ENCODE data around the gene VSNL1.

The VSNL1 gene

DNA sequence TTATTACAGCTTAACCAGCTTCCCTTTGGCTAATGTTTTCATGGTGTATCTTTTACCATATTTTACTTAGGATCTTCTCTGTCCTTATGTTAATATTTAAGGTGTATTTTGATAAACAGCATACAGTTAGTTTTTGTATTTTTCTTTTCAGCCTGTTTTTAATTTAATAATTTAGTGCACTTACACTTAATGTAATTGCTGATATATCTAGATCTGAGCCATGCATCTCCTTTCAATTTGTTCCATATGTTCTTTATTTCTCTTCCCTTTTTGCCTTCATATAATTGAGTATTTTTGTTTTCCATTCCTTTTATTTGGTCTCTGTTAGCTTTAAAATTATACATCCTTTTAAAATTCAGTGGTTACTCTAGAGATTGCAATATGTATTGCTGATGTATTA, 134.3 kb downstream of the VSNL1 start:
- POLR2A ChIA-PET, result no interaction called here
- DNase-seq (ENCODE audit: extremely low spot score), result no peak
- CTCF ChIA-PET, result no interaction called here
- no peak for TF ChIP-seq HDGF (IDR thresholded peaks at IDR 0.05; ENCODE audit: borderline replicate concordance)
- no peak for TF ChIP-seq BHLHE40 (IDR thresholded peaks at IDR 0.05; ENCODE audit: borderline replicate concordance)
- no peak for TF ChIP-seq TARDBP (IDR thresholded peaks at IDR 0.05)
- TF ChIP-seq NFRKB (IDR thresholded peaks at IDR 0.05), result no peak

DNA sequence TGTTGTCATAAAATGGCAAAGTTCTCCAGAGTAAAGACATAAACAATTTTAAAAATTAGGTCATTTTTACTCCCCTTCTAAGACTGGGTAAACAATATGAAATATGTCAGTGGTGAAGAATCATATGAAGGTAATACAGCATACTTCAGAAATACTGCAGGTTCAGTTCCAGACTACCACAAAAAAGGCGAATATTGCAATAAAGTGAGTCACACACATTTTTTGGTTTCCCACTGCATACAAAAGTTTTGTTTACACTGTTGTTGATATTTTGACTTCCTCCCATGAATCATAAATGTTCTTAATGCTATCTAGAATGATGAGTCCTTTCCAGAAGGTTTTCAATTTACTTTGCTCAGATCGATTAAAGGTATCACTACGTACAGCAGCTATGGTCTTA, 139.6 kb downstream of the VSNL1 start:
- TF ChIP-seq HDGF (IDR thresholded peaks at IDR 0.05; ENCODE audit: borderline replicate concordance) (no peak), ELF4 (IDR thresholded peaks at IDR 0.05) (no peak), ZNF384 (IDR thresholded peaks at IDR 0.05) (no peak), SUZ12 (IDR thresholded peaks at IDR 0.05) (no peak), NFRKB (IDR thresholded peaks at IDR 0.05) (no peak), SP1 (IDR thresholded peaks at IDR 0.05) (no peak), L3MBTL2 (conservative IDR thresholded peaks at IDR 0.05) (no peak), TARDBP (IDR thresholded peaks at IDR 0.05) (no peak)
- DNase-seq (ENCODE audit: extremely low spot score), result no peak
- ChIA-PET CTCF (no interaction called here), POLR2A (no interaction called here)

DNA sequence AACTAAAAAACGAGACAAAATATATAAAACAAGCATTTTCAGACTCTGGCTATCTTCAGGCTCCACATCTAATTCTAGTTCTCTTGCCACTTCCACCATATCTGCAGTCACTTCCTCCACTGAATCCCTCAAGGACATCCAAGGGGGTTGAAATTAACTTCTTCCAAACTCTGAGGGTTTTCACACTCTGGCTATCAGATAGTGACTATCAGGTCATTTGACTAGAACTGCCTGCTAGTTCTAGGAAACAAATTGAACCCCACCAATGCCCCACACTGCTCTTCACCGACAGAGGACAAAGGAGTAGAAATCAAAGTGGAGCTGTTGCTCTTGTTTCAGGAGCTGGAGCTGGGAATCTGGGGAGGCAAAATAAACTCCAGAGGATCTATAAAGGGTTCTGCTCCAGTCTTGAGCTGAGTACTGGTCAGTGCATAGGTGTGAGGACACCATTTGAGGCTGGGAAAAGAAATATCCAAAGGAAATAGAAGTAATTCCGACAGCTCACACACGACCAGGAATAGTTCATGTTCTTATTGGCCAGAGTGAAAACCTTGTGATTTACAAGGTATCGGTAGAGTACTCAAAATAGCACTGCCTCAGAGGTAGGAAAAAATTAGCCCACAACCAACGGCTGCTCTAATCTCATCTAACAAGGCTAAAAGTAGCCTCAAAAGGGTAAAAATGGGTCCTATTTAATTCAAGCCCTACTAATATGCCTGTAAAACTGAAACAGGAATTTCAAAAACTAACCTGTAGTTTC, 141.8 kb downstream of the VSNL1 start:
- POLR2A ChIA-PET, result interaction anchor here (0.7 kb wide), 1 partner anchor 72 kb away, joined by 3 read pairs; the partner anchor contains the start of gene GEN1
- no peak for DNase-seq (ENCODE audit: extremely low spot score)

DNA sequence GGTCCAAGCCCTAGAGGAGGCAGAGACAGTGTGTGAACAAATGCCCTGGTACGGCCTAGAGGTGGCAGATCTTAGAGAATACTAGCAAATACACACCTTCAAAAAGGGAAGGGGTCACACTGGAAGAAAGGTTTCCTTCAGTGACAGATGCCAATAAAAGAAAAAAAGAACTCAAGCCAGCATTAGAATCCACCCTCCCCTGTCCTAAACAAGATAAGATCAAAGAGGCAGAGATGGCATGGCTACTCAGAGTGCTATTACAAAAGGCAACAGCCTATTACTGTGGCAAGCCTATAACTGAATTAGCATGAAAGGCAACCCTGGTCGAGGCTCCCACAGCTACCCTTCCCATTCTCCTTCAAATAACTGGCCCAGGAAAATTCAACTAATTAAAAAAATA, 143.5 kb downstream of the VSNL1 start:
- no peak for DNase-seq (ENCODE audit: extremely low spot score)
- TF ChIP-seq ELF4 (IDR thresholded peaks at IDR 0.05) (no peak), TARDBP (IDR thresholded peaks at IDR 0.05) (no peak), FOXK2 (IDR thresholded peaks at IDR 0.05) (no peak), ARNT (IDR thresholded peaks at IDR 0.05) (no peak), FOXA1 (IDR thresholded peaks at IDR 0.05) (no peak), LEF1 (IDR thresholded peaks at IDR 0.05; ENCODE audit: borderline replicate concordance) (no peak), BHLHE40 (IDR thresholded peaks at IDR 0.05; ENCODE audit: borderline replicate concordance) (no peak), HDGF (IDR thresholded peaks at IDR 0.05; ENCODE audit: borderline replicate concordance) (no peak), SUZ12 (IDR thresholded peaks at IDR 0.05) (no peak), CTBP1 (IDR thresholded peaks at IDR 0.05; ENCODE audit: borderline replicate concordance) (no peak), FOXM1 (IDR thresholded peaks at IDR 0.05; ENCODE audit: borderline replicate concordance) (no peak), SP1 (IDR thresholded peaks at IDR 0.05) (no peak)
- TF ChIP-seq, protein P1, sequence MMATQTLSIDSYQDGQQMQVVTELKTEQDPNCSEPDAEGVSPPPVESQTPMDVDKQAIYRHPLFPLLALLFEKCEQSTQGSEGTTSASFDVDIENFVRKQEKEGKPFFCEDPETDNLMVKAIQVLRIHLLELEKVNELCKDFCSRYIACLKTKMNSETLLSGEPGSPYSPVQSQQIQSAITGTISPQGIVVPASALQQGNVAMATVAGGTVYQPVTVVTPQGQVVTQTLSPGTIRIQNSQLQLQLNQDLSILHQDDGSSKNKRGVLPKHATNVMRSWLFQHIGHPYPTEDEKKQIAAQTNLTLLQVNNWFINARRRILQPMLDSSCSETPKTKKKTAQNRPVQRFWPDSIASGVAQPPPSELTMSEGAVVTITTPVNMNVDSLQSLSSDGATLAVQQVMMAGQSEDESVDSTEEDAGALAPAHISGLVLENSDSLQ (IDR thresholded peaks at IDR 0.05), result no peak
- CTCF ChIA-PET, result no interaction called here
- POLR2A ChIA-PET, result no interaction called here

More for the DNA sequence above, 141.8 kb downstream of the VSNL1 start:
- TF ChIP-seq FOXA1 (IDR thresholded peaks at IDR 0.05) (no peak), L3MBTL2 (conservative IDR thresholded peaks at IDR 0.05) (no peak), ELF4 (IDR thresholded peaks at IDR 0.05) (no peak), BHLHE40 (IDR thresholded peaks at IDR 0.05; ENCODE audit: borderline replicate concordance) (no peak), SUZ12 (IDR thresholded peaks at IDR 0.05) (no peak), HDGF (IDR thresholded peaks at IDR 0.05; ENCODE audit: borderline replicate concordance) (no peak), FOXK2 (IDR thresholded peaks at IDR 0.05) (no peak), LEF1 (IDR thresholded peaks at IDR 0.05; ENCODE audit: borderline replicate concordance) (no peak), SP1 (IDR thresholded peaks at IDR 0.05) (no peak)
- TF ChIP-seq, protein P1 (IDR thresholded peaks at IDR 0.05), result no peak
- CTCF ChIA-PET, result interaction anchor here (1.6 kb wide), 1 partner anchor 11 kb away, joined by 4 read pairs; no protein-coding TSS in a partner anchor

DNA sequence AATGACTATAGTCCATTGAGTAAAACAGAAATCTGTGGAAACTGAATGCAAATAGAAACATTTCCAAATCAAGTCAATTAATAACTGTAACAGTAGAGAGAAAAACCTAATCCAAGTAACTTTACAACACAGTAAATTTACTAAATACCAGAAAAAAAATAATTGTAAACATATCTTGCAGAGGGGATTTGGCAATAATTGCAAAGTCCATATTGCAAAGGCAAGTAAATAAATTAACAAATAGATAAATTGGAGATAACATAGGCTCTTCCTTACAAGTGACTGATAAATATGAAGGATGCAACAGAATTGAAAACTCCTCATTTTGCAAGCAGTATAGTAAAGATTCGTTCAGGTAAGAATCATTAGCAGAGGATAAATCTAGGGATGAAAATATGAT, 148.1 kb downstream of the VSNL1 start:
- TF ChIP-seq SUZ12 (IDR thresholded peaks at IDR 0.05) (no peak), ELF4 (IDR thresholded peaks at IDR 0.05) (no peak), HDGF (IDR thresholded peaks at IDR 0.05; ENCODE audit: borderline replicate concordance) (no peak), ZNF384 (IDR thresholded peaks at IDR 0.05) (no peak), BHLHE40 (IDR thresholded peaks at IDR 0.05; ENCODE audit: borderline replicate concordance) (no peak), ARNT (IDR thresholded peaks at IDR 0.05) (no peak), L3MBTL2 (conservative IDR thresholded peaks at IDR 0.05) (no peak), LEF1 (IDR thresholded peaks at IDR 0.05; ENCODE audit: borderline replicate concordance) (no peak)
- POLR2A ChIA-PET, result no interaction called here
- CTCF ChIA-PET, result no interaction called here
- DNase-seq (ENCODE audit: extremely low spot score), result no peak

DNA sequence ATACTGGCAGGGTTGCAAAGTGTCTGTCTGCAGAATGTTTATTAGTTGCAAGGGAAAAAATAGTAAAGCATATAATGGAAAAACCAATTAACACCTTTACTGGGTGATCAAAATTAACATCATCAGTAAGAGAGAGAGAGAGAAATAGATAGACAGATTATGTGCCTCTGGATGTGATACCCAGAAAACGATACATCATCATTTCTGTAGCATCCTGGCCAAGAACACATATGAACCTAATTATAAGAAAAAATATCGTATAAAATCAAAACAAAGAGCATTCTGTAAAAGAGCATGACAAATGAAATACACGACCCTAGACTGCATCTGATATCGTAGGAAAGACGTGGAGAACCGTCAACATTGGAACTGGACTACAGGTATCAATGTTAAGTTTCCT, 148.5 kb downstream of the VSNL1 start:
- CTCF ChIA-PET, result no interaction called here
- POLR2A ChIA-PET, result no interaction called here
- no peak for DNase-seq (ENCODE audit: extremely low spot score)
- TF ChIP-seq SUZ12 (IDR thresholded peaks at IDR 0.05), result no peak
- no peak for TF ChIP-seq FOXK2 (IDR thresholded peaks at IDR 0.05)
- no peak for TF ChIP-seq SP1 (IDR thresholded peaks at IDR 0.05)
- TF ChIP-seq L3MBTL2 (conservative IDR thresholded peaks at IDR 0.05), result no peak
- TF ChIP-seq FOXA1 (IDR thresholded peaks at IDR 0.05), result no peak
- no peak for TF ChIP-seq HDGF (IDR thresholded peaks at IDR 0.05; ENCODE audit: borderline replicate concordance)
- no peak for TF ChIP-seq ELF4 (IDR thresholded peaks at IDR 0.05)
- no peak for TF ChIP-seq ZNF384 (IDR thresholded peaks at IDR 0.05)
- TF ChIP-seq BHLHE40 (IDR thresholded peaks at IDR 0.05; ENCODE audit: borderline replicate concordance), result no peak
- TF ChIP-seq CTBP1 (IDR thresholded peaks at IDR 0.05; ENCODE audit: borderline replicate concordance), result no peak
- no peak for TF ChIP-seq TARDBP (IDR thresholded peaks at IDR 0.05)
- TF ChIP-seq ARNT (IDR thresholded peaks at IDR 0.05), result no peak
- TF ChIP-seq NFRKB (IDR thresholded peaks at IDR 0.05), result no peak
- TF ChIP-seq, protein P1 (IDR thresholded peaks at IDR 0.05), result no peak
- no peak for TF ChIP-seq FOXM1 (IDR thresholded peaks at IDR 0.05; ENCODE audit: borderline replicate concordance)
- TF ChIP-seq LEF1 (IDR thresholded peaks at IDR 0.05; ENCODE audit: borderline replicate concordance), result no peak
